Omental fat pad (tissue), 4 donors: ENCODE results near the gene SORCS2. TPM values are rescaled to one million over a fixed set of nuclear protein-coding genes. Genes with fewer than 3 reads are reported as not detected.

Experiments
- ATAC-seq: fragments of 150-250 bp; one replicate; pipeline ENCODE4 v1.9.1; 2016; ENCODE audit warnings: mild to moderate bottlenecking, moderate library complexity; ENCODE audit not compliant: low FRiP score
- DNase-seq: peaks from one replicate; pipeline ENCODE4 v3.0.0-alpha.2; 2019; ENCODE audit warnings: low spot score
- total RNA-seq, 4 donors: library from RNA; depleted of rRNA; stranded (reverse); fragments of >200 nt; gene quantifications; one replicate each; pipeline ENCODE4 v1.1.0, GENCODE V29; 2016
- TF ChIP-seq, protein P1 (sequence below), 3 donors: fragments of 450-650 bp; IDR thresholded peaks; one replicate each; pipeline ENCODE4 v1.5.1; 2016 to 2017; ENCODE audit warnings: antibody characterized with exemption in 3 of 3, mild to moderate bottlenecking in 3 of 3, moderate library complexity in 2 of 3

The SORCS2 gene
- total RNA-seq, 4 donors from 2014 or later = 0.63 to 4.6 (median 1.2) TPM

DNA sequence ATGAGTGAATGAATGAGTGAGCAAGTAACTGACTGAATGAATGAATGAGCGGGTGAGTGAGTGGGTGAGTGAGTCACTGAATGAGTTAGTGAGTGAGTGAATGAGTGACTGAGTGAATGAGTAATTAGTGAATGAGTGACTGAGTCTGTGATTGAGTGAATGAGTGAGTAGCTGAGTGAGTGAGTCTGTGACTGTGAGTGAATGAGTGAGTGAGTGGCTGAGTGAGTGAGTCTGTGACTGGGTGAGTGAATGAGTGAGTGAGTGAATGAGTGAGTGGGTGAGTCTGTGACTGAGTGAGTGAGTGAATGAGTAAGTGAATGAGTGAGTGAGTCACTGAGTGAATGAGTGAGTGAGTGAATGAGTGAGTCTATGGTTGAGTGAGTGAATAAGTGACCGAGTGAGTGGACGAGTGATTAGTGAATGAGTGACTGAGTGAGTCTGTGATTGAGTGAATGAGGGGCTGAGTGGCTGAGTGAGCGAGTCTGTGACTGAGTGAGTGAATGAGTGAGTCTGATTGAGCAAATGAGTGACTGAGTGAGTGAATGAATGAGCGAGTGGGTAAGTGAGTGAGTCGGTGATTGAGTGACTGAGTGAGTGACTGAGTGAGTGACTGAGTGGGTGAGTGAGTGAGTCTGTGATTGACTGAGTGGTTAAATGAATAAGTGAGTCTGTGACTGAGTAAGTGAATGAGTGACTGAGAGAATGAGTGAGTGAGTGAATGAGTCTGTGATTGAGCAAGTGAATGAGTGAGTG, 465.4 kb downstream of the SORCS2 start:
- TF ChIP-seq, protein P1, sequence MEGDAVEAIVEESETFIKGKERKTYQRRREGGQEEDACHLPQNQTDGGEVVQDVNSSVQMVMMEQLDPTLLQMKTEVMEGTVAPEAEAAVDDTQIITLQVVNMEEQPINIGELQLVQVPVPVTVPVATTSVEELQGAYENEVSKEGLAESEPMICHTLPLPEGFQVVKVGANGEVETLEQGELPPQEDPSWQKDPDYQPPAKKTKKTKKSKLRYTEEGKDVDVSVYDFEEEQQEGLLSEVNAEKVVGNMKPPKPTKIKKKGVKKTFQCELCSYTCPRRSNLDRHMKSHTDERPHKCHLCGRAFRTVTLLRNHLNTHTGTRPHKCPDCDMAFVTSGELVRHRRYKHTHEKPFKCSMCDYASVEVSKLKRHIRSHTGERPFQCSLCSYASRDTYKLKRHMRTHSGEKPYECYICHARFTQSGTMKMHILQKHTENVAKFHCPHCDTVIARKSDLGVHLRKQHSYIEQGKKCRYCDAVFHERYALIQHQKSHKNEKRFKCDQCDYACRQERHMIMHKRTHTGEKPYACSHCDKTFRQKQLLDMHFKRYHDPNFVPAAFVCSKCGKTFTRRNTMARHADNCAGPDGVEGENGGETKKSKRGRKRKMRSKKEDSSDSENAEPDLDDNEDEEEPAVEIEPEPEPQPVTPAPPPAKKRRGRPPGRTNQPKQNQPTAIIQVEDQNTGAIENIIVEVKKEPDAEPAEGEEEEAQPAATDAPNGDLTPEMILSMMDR (IDR thresholded peaks at IDR 0.05) = no peak
- DNase-seq (no peak), ATAC-seq (no peak)

DNA sequence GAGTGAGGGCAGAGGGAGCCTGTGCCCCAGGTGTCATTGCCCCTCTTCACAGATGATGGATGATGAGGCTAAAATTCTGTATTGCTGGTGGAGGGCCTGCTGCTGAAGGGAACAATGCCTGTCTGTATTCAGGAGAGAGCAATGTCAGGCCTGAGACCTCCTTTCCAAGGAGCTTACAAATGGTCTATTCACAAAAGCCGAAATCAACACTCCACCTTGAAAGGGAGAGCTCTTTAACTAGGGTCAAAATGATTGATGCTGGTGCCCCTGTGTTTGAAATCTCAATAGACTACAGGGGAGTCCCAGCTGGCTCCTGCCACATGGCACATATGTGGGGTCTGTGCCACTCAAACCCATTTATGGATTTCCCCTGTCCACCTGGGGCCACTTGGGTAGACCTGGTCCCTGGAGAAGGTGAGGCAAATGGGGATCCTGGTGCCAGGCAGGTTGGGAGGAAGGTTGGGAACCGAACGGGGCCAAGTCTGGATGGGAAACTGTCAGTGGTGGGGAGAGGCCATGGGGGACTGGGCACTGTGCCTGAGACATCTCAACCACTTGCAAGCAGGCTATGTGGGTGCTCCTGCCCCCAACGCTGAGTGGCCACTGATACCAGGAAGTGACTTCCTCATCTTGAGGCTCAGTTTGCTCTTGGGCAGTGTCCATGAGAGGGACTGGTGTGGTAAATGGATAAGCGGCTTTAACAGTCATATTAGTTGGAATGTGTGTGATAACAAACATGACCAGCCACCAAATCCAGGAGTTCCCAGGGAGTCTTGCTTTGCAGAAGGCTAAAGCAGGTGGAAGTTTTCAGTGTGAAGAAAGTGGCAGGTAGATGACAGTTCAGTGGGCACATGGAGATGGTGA, 466.2 kb downstream of the SORCS2 start:
- TF ChIP-seq, protein P1 (IDR thresholded peaks at IDR 0.05) = no peak

DNA sequence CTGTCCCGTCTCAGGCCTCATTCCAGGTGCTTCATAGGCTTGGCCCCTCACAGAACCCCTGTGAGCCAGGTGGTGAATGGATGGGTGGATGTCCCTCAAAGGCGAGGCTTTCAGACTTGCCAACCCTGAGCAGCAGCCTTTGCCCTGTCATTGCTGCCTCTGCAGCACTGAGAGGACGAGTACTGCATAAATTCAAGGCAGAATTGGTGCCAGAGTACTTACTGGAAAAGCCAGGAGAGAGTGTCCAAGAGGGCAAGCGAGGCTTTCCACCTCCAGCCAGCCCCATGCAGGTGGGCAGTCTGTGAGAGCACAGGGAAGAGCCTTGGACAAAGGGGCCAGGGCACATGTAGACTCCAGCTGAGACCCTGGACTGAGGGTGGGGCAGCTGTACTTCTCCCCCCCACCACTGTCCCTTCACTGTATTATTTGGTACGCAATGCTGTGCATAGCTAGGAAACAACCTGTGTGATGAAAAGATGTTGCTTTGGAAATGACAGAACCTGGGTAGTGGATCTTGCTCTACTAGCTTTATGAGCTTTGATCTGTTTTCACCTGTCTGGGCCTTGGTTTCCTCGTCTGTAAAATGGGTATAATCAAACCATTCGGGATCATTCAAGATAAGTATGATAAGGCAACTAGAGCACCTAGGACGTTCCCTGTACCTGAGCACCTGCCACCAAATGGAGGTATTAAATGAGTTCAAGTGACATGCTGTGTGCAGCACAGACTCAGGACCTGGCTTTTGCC, 467.3 kb downstream of the SORCS2 start:
- DNase-seq = no peak
- TF ChIP-seq, protein P1 (IDR thresholded peaks at IDR 0.05) = no peak
- no peak for ATAC-seq

More for the DNA sequence above, 466.2 kb downstream of the SORCS2 start:
- DNase-seq = no peak
- no peak for ATAC-seq

DNA sequence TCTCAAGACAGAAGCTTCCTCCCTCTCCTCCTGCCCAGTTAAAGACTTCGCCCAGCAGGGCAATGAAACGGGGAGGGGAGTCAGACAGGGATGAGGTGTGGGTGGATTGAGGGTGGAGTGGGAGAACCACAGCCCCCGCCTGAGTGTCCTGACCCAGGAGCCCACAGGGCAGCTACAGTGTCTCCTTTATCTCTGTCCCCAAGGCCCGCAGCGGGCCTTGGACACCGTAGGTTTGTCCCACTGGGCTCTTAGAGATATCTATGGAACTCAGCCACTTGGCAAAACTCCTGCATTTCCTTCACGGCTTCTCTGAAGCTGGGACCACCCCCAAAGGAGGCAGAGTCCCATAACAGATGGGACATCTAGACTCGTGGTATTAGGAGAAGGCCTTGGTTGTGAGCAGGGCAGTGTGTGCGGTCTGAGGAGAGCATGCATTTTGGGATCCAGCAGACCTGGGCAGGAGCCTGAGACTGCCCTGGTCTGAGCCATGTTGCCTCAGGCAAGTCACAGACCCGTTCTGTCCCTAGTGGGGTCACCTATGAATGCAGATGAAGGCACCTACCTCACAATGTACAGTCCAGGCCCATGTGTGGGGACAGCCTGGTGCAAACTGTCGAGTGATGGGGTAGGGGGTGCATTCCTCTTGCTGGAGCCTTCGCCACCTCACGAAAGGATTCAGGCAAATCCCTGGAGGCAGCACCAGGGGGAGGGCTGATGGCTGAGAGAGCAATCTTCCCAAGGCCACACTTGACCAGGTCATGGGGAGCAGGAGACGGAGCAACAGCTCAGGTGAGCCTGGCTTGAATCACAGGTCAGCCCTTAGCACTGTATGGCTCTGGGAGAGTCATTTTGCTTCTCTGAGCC, 468.1 kb downstream of the SORCS2 start:
- no peak for ATAC-seq
- TF ChIP-seq, protein P1 (IDR thresholded peaks at IDR 0.05) = no peak

DNA sequence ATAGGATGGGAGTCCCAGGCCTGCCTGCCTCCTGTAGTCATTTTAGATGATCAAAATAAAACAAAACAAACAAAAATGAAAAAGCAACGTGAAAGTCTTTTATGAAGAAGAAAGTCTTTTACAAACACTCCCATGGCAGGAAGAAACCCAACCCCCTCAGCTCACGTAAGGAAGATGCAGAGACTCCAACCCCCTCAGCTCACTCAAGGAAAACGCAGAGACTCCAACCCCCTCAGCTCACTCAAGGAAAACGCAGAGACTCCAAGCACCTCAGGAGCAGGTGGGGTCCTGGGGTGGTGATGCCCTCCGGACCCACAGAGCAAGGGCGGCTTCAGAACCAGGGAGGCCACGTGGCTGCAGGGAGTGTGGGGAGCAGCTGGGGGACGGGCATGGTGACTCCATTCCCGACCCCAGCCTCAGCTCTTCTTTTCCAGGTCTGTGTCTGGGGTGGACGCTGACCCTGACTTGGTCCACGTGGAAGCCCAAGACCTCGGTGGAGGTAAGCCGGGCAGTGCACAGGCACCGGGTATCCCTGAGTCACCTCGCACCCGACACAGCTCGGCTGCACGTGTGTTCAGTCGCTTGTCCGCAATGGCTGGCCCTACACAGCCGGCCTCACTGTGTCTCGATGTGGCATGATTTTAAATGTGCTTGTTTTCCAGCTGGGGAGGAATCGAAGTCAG, 468.9 kb downstream of the SORCS2 start:
- TF ChIP-seq, protein P1 (IDR thresholded peaks at IDR 0.05) = no peak
- no peak for ATAC-seq
- no peak for DNase-seq

More for the DNA sequence above, 468.1 kb downstream of the SORCS2 start:
- DNase-seq = no peak
